Measurements from ENCODE around the gene PCYT1A. TPM values are rescaled to one million over a fixed set of nuclear protein-coding genes. Genes with fewer than 3 reads are reported as not detected.

The PCYT1A gene
- total RNA-seq, 4 donors from 2014 or later, result 90.5 to 123 (median 99.0) TPM

- intact Hi-C loops (cut with DNase I; ENCODE audit: low total_unique reads) (no loop called here), in situ Hi-C loops (cut with MboI; ENCODE audit: low sequenced_read_pairs in 4 of 4) (no loop called here)
- peak in 1 of 2 donors; percentile 33 for DNase-seq
- ATAC-seq, result peak; percentile 49 to 54
- no peaks in the 10 kb centered on the region for H3K9me3 ChIP-seq
- peaks cover 0 to 6% of the 10 kb centered on the region in 2 donors for H3K4me1 ChIP-seq
- H3K27ac ChIP-seq, result peak overlapping the region in 3 of 4 donors; percentile 3 to 43 (median 23)
- peak overlapping the region in 3 of 4 donors; percentile 8 to 25 (median 11) for H3K4me3 ChIP-seq
- no peak for TF ChIP-seq POLR2A (IDR thresholded peaks at IDR 0.05)
- no peak for TF ChIP-seq CTCF (IDR thresholded peaks at IDR 0.05 in 4 of 5, conservative IDR thresholded peaks at IDR 0.05 in 1 of 5)
- H3K36me3 ChIP-seq, result no peaks in the 10 kb centered on the region
- H3K27me3 ChIP-seq, result no peaks in the 10 kb centered on the region
These were observed 68.1 kb downstream of the PCYT1A start for GRCh38 chr3:196219194-196219969.

GRCh38 chr3:196218155-196218712, 69.3 kb downstream of the PCYT1A start:
- Histone ChIP-seq H3K4me1 (peaks cover 0 to 6% of the 10 kb centered on the region in 2 donors), H3K9me3 (no peaks in the 10 kb centered on the region), H3K4me3 (no peak overlapping the region), H3K27ac (no peak overlapping the region), H3K36me3 (no peaks in the 10 kb centered on the region), H3K27me3 (no peaks in the 10 kb centered on the region)
- in situ Hi-C loops (cut with MboI; ENCODE audit: low sequenced_read_pairs in 4 of 4) (no loop called here), intact Hi-C loops (cut with DNase I; ENCODE audit: low total_unique reads) (no loop called here)
- TF ChIP-seq POLR2A (IDR thresholded peaks at IDR 0.05) (no peak), CTCF (IDR thresholded peaks at IDR 0.05 in 4 of 5, conservative IDR thresholded peaks at IDR 0.05 in 1 of 5) (no peak)
- ATAC-seq (no peak), DNase-seq (no peak)

GRCh38 chr3:196217307-196218154, 70.0 kb downstream of the PCYT1A start:
- no peak for ATAC-seq
- no peak for DNase-seq
- Histone ChIP-seq H3K4me3 (no peak overlapping the region), H3K36me3 (no peaks in the 10 kb centered on the region), H3K27ac (no peak overlapping the region), H3K27me3 (no peaks in the 10 kb centered on the region), H3K9me3 (no peaks in the 10 kb centered on the region), H3K4me1 (peaks cover 0 to 6% of the 10 kb centered on the region in 2 donors)
- TF ChIP-seq CTCF (IDR thresholded peaks at IDR 0.05 in 4 of 5, conservative IDR thresholded peaks at IDR 0.05 in 1 of 5) (no peak), POLR2A (IDR thresholded peaks at IDR 0.05) (no peak)
- in situ Hi-C loops (cut with MboI; ENCODE audit: low sequenced_read_pairs in 4 of 4) (no loop called here), intact Hi-C loops (cut with DNase I; ENCODE audit: low total_unique reads) (no loop called here)

GRCh38 chr3:196216681-196217211, 70.8 kb downstream of the PCYT1A start:
- no peak overlapping the region for H3K27ac ChIP-seq
- DNase-seq (no peak), ATAC-seq (no peak)
- peaks cover 0 to 6% of the 10 kb centered on the region in 2 donors for H3K4me1 ChIP-seq
- TF ChIP-seq POLR2A (IDR thresholded peaks at IDR 0.05) (no peak), CTCF (IDR thresholded peaks at IDR 0.05 in 4 of 5, conservative IDR thresholded peaks at IDR 0.05 in 1 of 5) (no peak)
- no peak overlapping the region for H3K4me3 ChIP-seq
- intact Hi-C loops (cut with DNase I; ENCODE audit: low total_unique reads), result no loop called here
- H3K36me3 ChIP-seq, result no peaks in the 10 kb centered on the region
- H3K27me3 ChIP-seq, result no peaks in the 10 kb centered on the region
- H3K9me3 ChIP-seq, result no peaks in the 10 kb centered on the region
- in situ Hi-C loops (cut with MboI; ENCODE audit: low sequenced_read_pairs in 4 of 4), result no loop called here
